GM12878 (cell line): Measurements from ENCODE around the gene MLEC.

Experiments used
- CEBPB ChIP-seq, 2 experiments: fragments of 150-350 bp in 1 of 2; IDR thresholded peaks; 2 replicates each; pipeline ENCODE4 v1.6.1; 2012 to 2014; ENCODE audit warnings: low read depth in 2 of 2, low read length in 2 of 2, borderline replicate concordance in 1 of 2, inconsistent platforms in 1 of 2
- CHD2 ChIP-seq: IDR thresholded peaks from 2 replicates; pipeline ENCODE4 v1.6.1; 2011; ENCODE audit warnings: low read depth, low read length, improper control_type of control experiment, borderline replicate concordance
- CHD4 ChIP-seq: fragments of 200-600 bp; sonication (generic); IDR thresholded peaks from 2 replicates; pipeline ENCODE4 v1.6.1; 2016; ENCODE audit warnings: mild to moderate bottlenecking
- ESRRA ChIP-seq: IDR thresholded peaks from 2 replicates; pipeline ENCODE4 v1.6.1; 2012; ENCODE audit warnings: mild to moderate bottlenecking, low read length, improper control_type of control experiment
- EZH2 ChIP-seq: IDR thresholded peaks from 2 replicates; pipeline ENCODE4 v1.6.1; 2012; ENCODE audit warnings: low read depth, mild to moderate bottlenecking, control low read depth, inconsistent platforms, low read length, borderline replicate concordance; ENCODE audit not compliant: control insufficient read depth
- HDAC6 ChIP-seq: fragments of 200-600 bp; sonication (generic); IDR thresholded peaks from one replicate; pipeline ENCODE4 v1.8.0; 2017; ENCODE audit warnings: antibody characterized with exemption; ENCODE audit not compliant: unreplicated experiment
- KDM1A ChIP-seq: fragments of 200-600 bp; sonication (generic); IDR thresholded peaks from 2 replicates; pipeline ENCODE4 v1.6.1; 2016; ENCODE audit warnings: borderline replicate concordance
- MYC ChIP-seq: IDR thresholded peaks from 2 replicates; pipeline ENCODE4 v1.6.1; 2011; ENCODE audit warnings: mild to moderate bottlenecking, low read length, moderate library complexity, inconsistent platforms; ENCODE audit not compliant: insufficient read depth, insufficient replicate concordance, insufficient read length, severe bottlenecking
- RCOR1 ChIP-seq: conservative IDR thresholded peaks from 2 replicates; pipeline ENCODE4 v1.6.1; 2012; ENCODE audit warnings: low read depth, low read length, improper control_type of control experiment
- SPI1 ChIP-seq: IDR thresholded peaks from 2 replicates; pipeline ENCODE4 v1.6.1; 2011; ENCODE audit warnings: low read depth, mild to moderate bottlenecking, low read length, moderate library complexity, borderline replicate concordance; ENCODE audit not compliant: insufficient read depth
- ZNF217 ChIP-seq: fragments of 450-650 bp; IDR thresholded peaks from 2 replicates; pipeline ENCODE4 v1.6.1; 2017; ENCODE audit warnings: antibody characterized with exemption, mild to moderate bottlenecking
- TF ChIP-seq, protein P1 (sequence below), 3 experiments: IDR thresholded peaks in 2 of 3; conservative IDR thresholded peaks in 1 of 3; 2 replicates each; pipeline ENCODE4 v1.5.1; 2011; ENCODE audit warnings: low read depth in 3 of 3, low read length in 3 of 3, mild to moderate bottlenecking in 3 of 3, control low read depth in 2 of 3, moderate library complexity in 2 of 3, inconsistent platforms in 1 of 3, mixed read lengths in 1 of 3; ENCODE audit not compliant: control insufficient read depth in 2 of 3, insufficient read depth in 1 of 3; ENCODE audit errors: extremely low read depth in 1 of 3
- TF ChIP-seq, protein P2 (sequence below): IDR thresholded peaks from 2 replicates; pipeline ENCODE4 v1.6.1; 2012; ENCODE audit warnings: low read depth, low read length, improper control_type of control experiment
- TF ChIP-seq, protein P3 (sequence below): fragments of 450-650 bp; IDR thresholded peaks from 2 replicates; pipeline ENCODE4 v1.6.1; 2014; ENCODE audit warnings: mild to moderate bottlenecking

DNA sequence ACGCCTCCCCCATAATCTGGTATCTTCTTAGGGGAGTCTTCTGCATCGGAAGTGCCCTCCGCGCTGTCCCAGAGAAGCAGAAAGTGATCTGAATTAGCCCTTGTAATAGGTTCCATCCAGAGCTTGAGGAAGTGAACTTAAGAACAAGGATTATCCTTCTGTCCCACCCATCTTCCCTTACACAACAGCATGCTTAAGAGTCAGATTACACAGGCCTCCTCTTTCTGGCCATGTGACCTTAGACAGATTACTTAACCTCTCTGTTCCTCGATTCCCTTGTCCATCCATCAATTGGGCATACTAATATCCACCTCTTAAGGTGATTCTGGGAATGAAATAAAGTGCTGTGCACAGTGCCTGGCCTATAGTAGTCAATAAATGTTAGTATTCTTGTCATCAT is 35.1 kb upstream of the MLEC start:
- TF ChIP-seq EZH2 (no peak), KDM1A (no peak), CHD2 (no peak), SPI1 (no peak), CHD4 (no peak), RCOR1 (no peak), MYC (no peak), HDAC6 (no peak), ESRRA (no peak), CEBPB (IDR thresholded peaks at IDR 0.05; ENCODE audit: borderline replicate concordance in 1 of 2, low read depth in 2 of 2, low read length in 2 of 2) (no peak), ZNF217 (no peak)
- TF ChIP-seq, protein P1, sequence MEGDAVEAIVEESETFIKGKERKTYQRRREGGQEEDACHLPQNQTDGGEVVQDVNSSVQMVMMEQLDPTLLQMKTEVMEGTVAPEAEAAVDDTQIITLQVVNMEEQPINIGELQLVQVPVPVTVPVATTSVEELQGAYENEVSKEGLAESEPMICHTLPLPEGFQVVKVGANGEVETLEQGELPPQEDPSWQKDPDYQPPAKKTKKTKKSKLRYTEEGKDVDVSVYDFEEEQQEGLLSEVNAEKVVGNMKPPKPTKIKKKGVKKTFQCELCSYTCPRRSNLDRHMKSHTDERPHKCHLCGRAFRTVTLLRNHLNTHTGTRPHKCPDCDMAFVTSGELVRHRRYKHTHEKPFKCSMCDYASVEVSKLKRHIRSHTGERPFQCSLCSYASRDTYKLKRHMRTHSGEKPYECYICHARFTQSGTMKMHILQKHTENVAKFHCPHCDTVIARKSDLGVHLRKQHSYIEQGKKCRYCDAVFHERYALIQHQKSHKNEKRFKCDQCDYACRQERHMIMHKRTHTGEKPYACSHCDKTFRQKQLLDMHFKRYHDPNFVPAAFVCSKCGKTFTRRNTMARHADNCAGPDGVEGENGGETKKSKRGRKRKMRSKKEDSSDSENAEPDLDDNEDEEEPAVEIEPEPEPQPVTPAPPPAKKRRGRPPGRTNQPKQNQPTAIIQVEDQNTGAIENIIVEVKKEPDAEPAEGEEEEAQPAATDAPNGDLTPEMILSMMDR (IDR thresholded peaks at IDR 0.05 in 2 of 3, conservative IDR thresholded peaks at IDR 0.05 in 1 of 3; ENCODE audit: control insufficient read depth in 2 of 3, extremely low read depth in 1 of 3, insufficient read depth in 1 of 3, low read depth in 3 of 3, low read length in 3 of 3): no peak
- TF ChIP-seq, protein P2, sequence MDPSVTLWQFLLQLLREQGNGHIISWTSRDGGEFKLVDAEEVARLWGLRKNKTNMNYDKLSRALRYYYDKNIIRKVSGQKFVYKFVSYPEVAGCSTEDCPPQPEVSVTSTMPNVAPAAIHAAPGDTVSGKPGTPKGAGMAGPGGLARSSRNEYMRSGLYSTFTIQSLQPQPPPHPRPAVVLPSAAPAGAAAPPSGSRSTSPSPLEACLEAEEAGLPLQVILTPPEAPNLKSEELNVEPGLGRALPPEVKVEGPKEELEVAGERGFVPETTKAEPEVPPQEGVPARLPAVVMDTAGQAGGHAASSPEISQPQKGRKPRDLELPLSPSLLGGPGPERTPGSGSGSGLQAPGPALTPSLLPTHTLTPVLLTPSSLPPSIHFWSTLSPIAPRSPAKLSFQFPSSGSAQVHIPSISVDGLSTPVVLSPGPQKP: no peak
- TF ChIP-seq, protein P3, sequence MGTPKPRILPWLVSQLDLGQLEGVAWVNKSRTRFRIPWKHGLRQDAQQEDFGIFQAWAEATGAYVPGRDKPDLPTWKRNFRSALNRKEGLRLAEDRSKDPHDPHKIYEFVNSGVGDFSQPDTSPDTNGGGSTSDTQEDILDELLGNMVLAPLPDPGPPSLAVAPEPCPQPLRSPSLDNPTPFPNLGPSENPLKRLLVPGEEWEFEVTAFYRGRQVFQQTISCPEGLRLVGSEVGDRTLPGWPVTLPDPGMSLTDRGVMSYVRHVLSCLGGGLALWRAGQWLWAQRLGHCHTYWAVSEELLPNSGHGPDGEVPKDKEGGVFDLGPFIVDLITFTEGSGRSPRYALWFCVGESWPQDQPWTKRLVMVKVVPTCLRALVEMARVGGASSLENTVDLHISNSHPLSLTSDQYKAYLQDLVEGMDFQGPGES: no peak
